Measurements from ENCODE around the gene ST6GALNAC4.
"Not testable (repeated sequence)": the region's sequence is repeated elsewhere in the genome, so short reads cannot be mapped to it uniquely, and the experiment has no call there.

Gene ST6GALNAC4

GRCh38 chr9:127884976-127885490, 31.8 kb downstream of the ST6GALNAC4 start:
- no peak for DNase-seq

- DNase-seq: no peak
Measured at GRCh38 chr9:127884427-127884911, 32.4 kb downstream of the ST6GALNAC4 start.

- DNase-seq: no peak
Measured at GRCh38 chr9:127883959-127884358, 32.9 kb downstream of the ST6GALNAC4 start.

- DNase-seq: not testable (repeated sequence)
Measured at GRCh38 chr9:127881715-127882114, 35.1 kb downstream of the ST6GALNAC4 start.

- no peak for DNase-seq
Measured at GRCh38 chr9:127880143-127880542, 36.7 kb downstream of the ST6GALNAC4 start.

- no peak for DNase-seq
Measured at GRCh38 chr9:127878652-127879390, 38.0 kb downstream of the ST6GALNAC4 start.

- DNase-seq: no peak
Measured at GRCh38 chr9:127878001-127878651, 38.7 kb downstream of the ST6GALNAC4 start.

- DNase-seq: peak; percentile 86
Measured at GRCh38 chr9:127877566-127877998, 39.3 kb downstream of the ST6GALNAC4 start, which contains the start of gene AK1. AK1 (minus strand) TSS chr9:127877675; CDS start chr9:127874617, 3,058 bp downstream.

- DNase-seq: no peak
Measured at GRCh38 chr9:127876764-127877562, 39.9 kb downstream of the ST6GALNAC4 start.

GRCh38 chr9:127876026-127876763, 40.6 kb downstream of the ST6GALNAC4 start:
- peak; percentile 61 for DNase-seq

- DNase-seq: no peak
Measured at GRCh38 chr9:127875306-127875966, 41.4 kb downstream of the ST6GALNAC4 start.

- no peak for DNase-seq
Measured at GRCh38 chr9:127874301-127875221, 42.3 kb downstream of the ST6GALNAC4 start.

- peak; percentile 79 for DNase-seq
Measured at GRCh38 chr9:127873886-127874285, 43.0 kb downstream of the ST6GALNAC4 start.

GRCh38 chr9:127873223-127873691, 43.6 kb downstream of the ST6GALNAC4 start:
- DNase-seq: peak; percentile 75

- no peak for DNase-seq
Measured at GRCh38 chr9:127872369-127873222, 44.2 kb downstream of the ST6GALNAC4 start.

- no peak for DNase-seq
Measured at GRCh38 chr9:127871531-127871930, 45.3 kb downstream of the ST6GALNAC4 start.

GRCh38 chr9:127870887-127871286, 46.0 kb downstream of the ST6GALNAC4 start:
- DNase-seq: no peak

- DNase-seq: not testable (repeated sequence)
Measured at GRCh38 chr9:127870153-127870491, 46.7 kb downstream of the ST6GALNAC4 start.
